NCI-H446 treated with DMSO at 0.1 percent for 48 hours (cell line): ENCODE data around the gene RPL13.

ENCODE experiments used
- DNase-seq: peaks from one replicate; lab custom pipeline; 2025; lab: John Stamatoyannopoulos, UW

The RPL13 gene

GRCh38 chr16:89560378-89561141 is at the start of gene RPL13:
TSS of gene RPL13 (plus strand) at chr16:89560682. CDS start at chr16:89560960, 278 bp downstream.
- DNase-seq, result peak; percentile 78

DNA sequence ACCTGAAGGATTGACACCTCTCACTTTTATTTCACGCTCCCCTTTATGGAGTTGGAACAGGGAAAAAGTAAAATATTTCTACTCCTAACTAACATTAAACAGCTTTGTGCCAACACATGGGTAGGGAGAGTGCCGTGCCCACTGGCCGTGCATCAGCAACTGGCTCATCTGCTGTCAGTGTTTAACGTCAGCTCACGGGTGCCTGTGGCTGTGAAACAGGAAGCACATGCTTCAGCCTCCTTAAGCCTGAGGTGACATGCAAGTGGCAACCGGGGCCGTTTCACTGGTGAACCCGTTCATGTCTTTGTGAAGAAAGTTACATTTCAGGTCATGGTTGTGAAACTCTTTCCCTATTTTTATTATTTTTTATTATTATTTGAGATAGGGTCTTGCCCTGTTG is 49.1 kb upstream of the RPL13 start:
- no peak for DNase-seq

- DNase-seq, result no peak
Observed at GRCh38 chr16:89512453-89512852, 48.0 kb upstream of the RPL13 start.

DNA sequence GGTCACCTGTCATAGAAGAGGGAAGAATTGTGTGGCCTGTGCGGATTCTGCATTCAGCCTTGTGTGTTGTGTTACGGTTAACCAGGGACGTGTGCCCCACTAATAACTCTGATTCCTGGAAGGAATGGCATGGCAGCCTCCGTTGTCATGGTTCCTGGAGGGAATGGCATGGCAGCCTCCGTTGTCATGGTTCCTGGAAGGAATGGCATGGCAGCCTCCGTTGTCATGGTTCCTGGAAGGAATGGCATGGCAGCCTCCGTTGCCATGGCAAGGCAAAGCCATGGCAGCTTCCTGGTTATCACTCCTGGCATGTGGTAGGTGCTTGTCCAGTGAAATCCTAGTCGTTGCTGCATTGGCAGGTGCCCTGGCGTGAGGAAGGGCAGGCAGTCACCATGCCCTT is 43.4 kb upstream of the RPL13 start:
- no peak for DNase-seq

DNA sequence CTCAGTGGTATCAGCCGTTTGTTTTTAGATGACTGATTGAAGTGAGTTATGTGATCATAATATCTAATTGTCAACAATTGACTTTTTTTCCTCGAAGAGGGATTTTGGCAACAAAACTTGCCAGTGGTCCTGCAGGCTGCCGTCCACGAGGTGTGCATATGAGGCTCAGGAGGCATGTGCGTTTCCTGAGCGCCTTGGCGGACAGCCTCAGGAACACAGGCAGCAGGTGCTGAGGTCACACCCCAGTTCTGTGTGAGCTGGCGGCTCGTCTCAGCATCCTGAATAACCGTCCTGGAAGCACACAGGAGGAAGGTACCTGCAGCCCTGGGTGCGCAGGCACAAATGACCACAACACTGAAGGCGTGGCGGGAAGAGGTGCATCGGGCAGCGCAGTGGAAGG is 40.6 kb upstream of the RPL13 start:
- DNase-seq, result no peak

- DNase-seq, result no peak
Observed at GRCh38 chr16:89522287-89522686, 38.2 kb upstream of the RPL13 start.

DNA sequence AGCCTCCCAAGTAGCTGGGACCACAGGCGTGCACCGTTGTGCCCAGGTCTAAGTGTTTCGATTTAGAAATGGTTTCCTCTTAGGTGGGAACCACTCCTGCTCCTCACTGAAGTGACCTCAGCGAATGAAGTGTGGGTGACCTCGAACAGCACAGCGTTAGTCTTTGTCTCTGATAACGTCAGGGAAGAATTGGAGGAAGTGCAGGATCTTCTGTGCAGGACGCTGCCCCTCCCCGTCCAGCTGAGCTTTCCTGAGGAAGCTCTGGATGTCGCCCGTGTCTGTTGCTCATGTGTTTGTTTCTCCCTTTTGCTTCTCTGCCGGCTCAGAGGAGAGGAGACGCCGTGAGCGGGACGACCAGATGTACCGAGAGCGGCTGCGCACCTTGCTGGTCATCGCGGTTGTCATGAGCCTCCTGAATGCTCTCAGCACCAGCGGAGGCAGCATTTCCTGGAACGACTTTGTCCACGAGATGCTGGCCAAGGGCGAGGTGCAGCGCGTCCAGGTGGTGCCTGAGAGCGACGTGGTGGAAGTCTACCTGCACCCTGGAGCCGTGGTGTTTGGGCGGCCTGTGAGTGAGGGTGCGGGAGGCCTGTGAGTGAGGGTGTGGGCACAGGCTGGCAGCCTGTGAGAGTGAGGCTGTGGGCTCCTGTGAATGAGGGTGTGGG is 36.7 kb upstream of the RPL13 start:
- DNase-seq, result no peak

- DNase-seq, result no peak
Observed at GRCh38 chr16:89525146-89525913, 35.2 kb upstream of the RPL13 start.

DNA sequence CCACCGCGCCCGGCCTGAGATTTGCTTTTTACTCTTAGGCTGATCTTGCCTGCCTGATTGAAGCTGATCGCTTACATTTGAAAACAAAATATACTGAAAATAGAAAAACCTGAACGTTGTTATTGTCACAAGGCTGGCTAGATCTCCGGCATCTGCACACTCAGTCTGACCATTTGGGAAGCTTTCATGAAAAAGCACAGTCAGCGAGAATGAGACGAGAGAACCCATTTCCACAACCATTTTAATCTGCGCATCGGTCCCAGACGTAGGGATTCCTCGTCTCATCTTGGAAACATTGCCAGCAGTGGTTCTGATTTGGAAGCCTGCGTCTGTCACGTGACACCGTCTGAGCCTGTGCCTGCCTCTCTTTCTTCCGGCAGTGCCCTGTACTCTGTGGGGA is 31.4 kb upstream of the RPL13 start:
- no peak for DNase-seq

GRCh38 chr16:89530401-89531381 is 29.8 kb upstream of the RPL13 start:
- no peak for DNase-seq

GRCh38 chr16:89531821-89532526 is 28.5 kb upstream of the RPL13 start:
- no peak for DNase-seq

DNA sequence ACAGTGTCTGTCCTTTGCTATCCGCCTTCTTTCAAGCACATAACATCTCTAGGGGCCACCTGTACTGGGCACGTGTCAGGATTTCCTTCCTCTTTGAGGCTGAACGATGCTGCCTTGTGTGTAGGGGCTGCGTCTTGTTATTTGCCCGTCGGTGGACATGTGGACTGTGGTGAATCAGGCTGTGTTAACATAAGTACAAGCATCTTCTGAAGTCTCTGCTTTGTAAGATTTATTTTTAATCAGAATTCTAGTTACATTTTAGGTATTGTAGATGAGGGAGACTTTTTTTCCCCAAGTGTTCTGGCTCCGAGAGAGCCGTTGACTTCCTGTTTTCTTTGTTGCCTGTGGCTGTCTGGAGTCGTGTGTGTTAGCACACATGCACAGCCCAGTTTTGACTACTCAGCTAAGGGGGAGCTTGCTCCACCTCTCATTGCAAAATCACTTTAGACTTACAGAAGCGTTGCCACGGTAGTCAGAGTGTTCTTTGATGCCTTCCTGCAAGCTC is 26.2 kb upstream of the RPL13 start:
- no peak for DNase-seq

GRCh38 chr16:89536371-89536770 is 24.1 kb upstream of the RPL13 start:
- DNase-seq, result no peak

DNA sequence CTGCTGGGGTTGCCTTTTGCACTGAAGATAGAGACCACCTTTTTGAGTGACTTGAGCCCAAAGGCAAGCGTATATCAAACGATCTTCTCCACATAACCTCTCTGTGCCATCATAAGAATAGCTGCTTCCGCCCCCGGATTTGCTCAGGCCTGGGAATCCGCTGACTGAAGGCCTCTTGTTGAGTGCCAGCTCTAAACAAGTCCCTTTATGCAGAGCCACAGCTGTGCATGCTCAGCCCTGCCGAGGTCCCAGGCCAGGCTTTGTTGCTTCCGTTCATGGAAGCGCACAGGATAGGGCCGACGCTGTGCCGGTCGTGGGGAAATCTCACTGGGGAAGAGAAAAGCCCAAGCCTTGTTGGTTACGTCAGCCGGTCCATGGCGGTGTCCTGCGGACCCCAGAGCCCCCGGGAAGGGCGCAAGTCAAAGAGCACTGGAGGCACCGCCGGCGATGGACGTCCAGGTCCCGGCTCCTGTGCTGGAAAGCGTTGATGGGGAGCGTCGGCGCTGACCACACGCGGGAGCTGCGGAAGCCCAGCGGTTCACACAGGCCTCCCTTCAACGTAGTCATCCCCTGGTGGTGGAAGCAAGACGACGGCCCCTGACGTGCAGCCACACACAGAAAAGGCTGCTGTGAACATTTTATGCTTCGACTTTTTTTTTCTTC is 23.5 kb upstream of the RPL13 start:
- DNase-seq, result no peak

- no peak for DNase-seq
Observed at GRCh38 chr16:89537549-89537925, 22.9 kb upstream of the RPL13 start.

- no peak for DNase-seq
Observed at GRCh38 chr16:89538286-89538685, 22.2 kb upstream of the RPL13 start.

- no peak for DNase-seq
Observed at GRCh38 chr16:89540557-89540956, 19.9 kb upstream of the RPL13 start.

GRCh38 chr16:89541792-89542191 is 18.7 kb upstream of the RPL13 start:
- no peak for DNase-seq

DNA sequence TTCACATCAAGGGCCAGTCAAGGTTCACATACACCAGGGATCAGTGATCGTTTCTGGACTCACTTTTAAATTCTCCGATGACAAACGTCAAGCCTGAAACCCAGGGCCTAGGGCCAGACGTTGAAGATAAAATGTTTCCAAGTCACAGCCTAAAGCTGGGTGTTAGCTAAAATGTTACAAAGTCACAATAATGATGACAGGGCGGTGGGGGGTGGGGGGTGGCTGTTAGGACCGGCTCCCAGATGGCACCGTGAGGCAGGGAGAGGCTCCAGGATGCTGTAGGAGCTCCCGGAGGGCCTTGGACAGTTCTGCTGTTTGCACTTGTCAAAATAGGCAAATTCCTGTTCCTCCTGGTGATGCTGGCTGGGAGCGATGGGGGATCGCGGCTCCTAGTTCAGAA is 16.4 kb upstream of the RPL13 start:
- DNase-seq, result no peak

DNA sequence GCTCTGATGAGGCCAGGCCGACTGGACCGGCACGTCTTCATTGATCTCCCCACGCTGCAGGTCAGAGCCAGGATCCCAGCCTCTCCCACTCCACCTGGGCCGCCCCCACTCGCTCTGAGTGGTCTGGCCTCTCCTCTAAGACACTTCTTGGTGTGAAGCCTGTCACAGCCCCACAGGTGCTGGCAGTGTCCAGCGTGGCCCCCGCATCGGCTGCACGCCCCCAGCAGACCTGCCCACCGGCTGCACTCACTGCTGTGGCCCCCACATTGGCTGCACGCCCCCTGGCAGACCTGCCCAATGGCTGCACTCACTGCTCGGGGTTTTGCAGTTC is 15.8 kb upstream of the RPL13 start:
- DNase-seq, result no peak
